Neural progenitor cell (in vitro differentiated cells): ENCODE measurements around the gene TCEA3. TPM values are rescaled to one million over a fixed set of nuclear protein-coding genes. Genes with fewer than 3 reads are reported as not detected.

Source experiments
- DNase-seq: peaks from one replicate; pipeline ENCODE4 v3.0.0-alpha.2; 2016; ENCODE audit warnings: low spot score
- H2AFZ ChIP-seq: fragments of 200-600 bp; sonication (generic); replicated peaks from 2 replicates; pipeline ENCODE4 v1.6.1; 2016; ENCODE audit warnings: antibody characterized with exemption
- H3F3A ChIP-seq: fragments of 200-600 bp; sonication (generic); 2 replicates; pipeline ENCODE4 v1.6.1; 2016; ENCODE audit warnings: antibody characterized with exemption, low read depth
- H3K27ac ChIP-seq: fragments of 200-600 bp; sonication (generic); 2 replicates; pipeline ENCODE4 v1.5.1; 2016; ENCODE audit warnings: mild to moderate bottlenecking
- H3K27me3 ChIP-seq: fragments of 200-600 bp; sonication (generic); 2 replicates; pipeline ENCODE4 v1.6.1; 2016; ENCODE audit warnings: mild to moderate bottlenecking, moderate library complexity
- H3K36me3 ChIP-seq: fragments of 200-600 bp; sonication (generic); 2 replicates; pipeline ENCODE4 v1.5.1; 2016
- H3K4me1 ChIP-seq: fragments of 200-600 bp; sonication (generic); 2 replicates; pipeline ENCODE4 v1.6.1; 2016; ENCODE audit warnings: mixed run types
- H3K4me2 ChIP-seq: fragments of 200-600 bp; sonication (generic); 2 replicates; pipeline ENCODE4 v1.6.1; 2016
- H3K4me3 ChIP-seq: fragments of 200-600 bp; sonication (generic); 2 replicates; pipeline ENCODE4 v1.5.1; 2016
- H3K79me2 ChIP-seq: fragments of 200-600 bp; sonication (generic); 2 replicates; pipeline ENCODE4 v1.6.1; 2016; ENCODE audit warnings: low read depth
- H3K9ac ChIP-seq: fragments of 200-600 bp; sonication (generic); 2 replicates; pipeline ENCODE4 v1.6.1; 2016
- H3K9me3 ChIP-seq: fragments of 200-600 bp; sonication (generic); 2 replicates; pipeline ENCODE4 v1.5.1; 2016; ENCODE audit warnings: low read depth
- H4K20me1 ChIP-seq: fragments of 200-600 bp; sonication (generic); 2 replicates; pipeline ENCODE4 v1.6.1; 2016; ENCODE audit warnings: low read depth
- H3K27ac Mint-ChIP-seq: 3 replicates; pipeline ENCODE4 v1.8.0; 2021; ENCODE audit warnings: mixed read lengths
- H3K27me3 Mint-ChIP-seq: 2 replicates; pipeline ENCODE4 v1.8.0; 2022; ENCODE audit warnings: low read depth, mild to moderate bottlenecking, inconsistent platforms, moderate library complexity, mixed read lengths; ENCODE audit not compliant: insufficient read depth
- H3K36me3 Mint-ChIP-seq: 3 replicates; pipeline ENCODE4 v1.8.0; 2021; ENCODE audit warnings: mixed read lengths
- H3K4me1 Mint-ChIP-seq: 3 replicates; pipeline ENCODE4 v1.8.0; 2021; ENCODE audit warnings: mixed read lengths
- H3K4me3 Mint-ChIP-seq: 3 replicates; pipeline ENCODE4 v1.8.0; 2021; ENCODE audit warnings: mild to moderate bottlenecking, moderate library complexity, mixed read lengths
- H3K9me3 Mint-ChIP-seq: 3 replicates; pipeline ENCODE4 v1.8.0; 2020; ENCODE audit warnings: mixed read lengths
- EZH2 ChIP-seq: fragments of 200-600 bp; sonication (generic); IDR thresholded peaks from 2 replicates; pipeline ENCODE4 v1.6.1; 2017; ENCODE audit warnings: antibody characterized with exemption, mild to moderate bottlenecking, moderate library complexity
- EZH2phosphoT487 ChIP-seq: fragments of 200-600 bp; sonication (generic); IDR thresholded peaks from 2 replicates; pipeline ENCODE4 v1.6.1; 2017; ENCODE audit warnings: antibody characterized with exemption
- total RNA-seq: library from RNA; depleted of rRNA; stranded (reverse); fragments of >200 nt; gene quantifications from 2 replicates; pipeline ENCODE4 v1.2.3, GENCODE V29; 2015; ENCODE audit warnings: low replicate concordance
- TF ChIP-seq, protein P1 (sequence below): fragments of 200-600 bp; sonication (generic); IDR thresholded peaks from 2 replicates; pipeline ENCODE4 v1.5.1; 2017; ENCODE audit warnings: antibody characterized with exemption, mild to moderate bottlenecking

The TCEA3 gene
- total RNA-seq, 1 donor from 2014 or later: 0.54 TPM

DNA sequence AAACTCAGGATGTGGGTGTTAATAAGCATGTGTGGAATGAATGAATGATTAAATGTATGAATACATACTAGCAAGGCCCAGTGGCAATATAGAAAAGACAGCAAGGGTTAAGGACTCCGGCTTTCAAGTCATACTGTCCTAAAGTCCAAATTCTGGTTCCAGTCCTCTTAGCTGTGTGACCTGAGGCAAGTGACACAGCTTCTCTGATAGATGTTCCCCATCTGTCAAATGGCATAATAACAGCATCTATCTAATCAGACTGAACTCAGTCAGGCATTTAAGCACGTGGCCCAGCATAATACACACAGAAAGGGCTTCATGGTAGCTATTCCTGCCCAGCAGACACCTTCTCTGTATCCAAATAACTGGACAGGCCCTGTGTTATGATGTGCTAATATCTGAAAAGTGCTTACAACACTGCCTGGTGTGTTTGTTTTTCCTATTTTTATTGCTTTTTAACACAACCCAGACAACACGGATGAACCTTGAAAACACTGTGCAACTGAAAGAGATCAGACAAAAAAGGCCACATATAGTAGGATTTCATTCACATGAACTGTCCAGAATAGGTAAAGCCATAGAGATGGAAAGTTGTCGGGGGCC is 47.0 kb upstream of the TCEA3 start:
- Histone ChIP-seq H3F3A (peaks cover 6% of the 10 kb centered on the region), H3K36me3 (no peaks in the 10 kb centered on the region), H4K20me1 (no peaks in the 10 kb centered on the region), H3K4me1 (peaks cover 10% of the 10 kb centered on the region), H2AFZ (no peak overlapping the region), H3K4me2 (no peak overlapping the region), H3K4me3 (no peak overlapping the region), H3K9ac (no peak overlapping the region), H3K27ac (no peak overlapping the region), H3K9me3 (no peaks in the 10 kb centered on the region), H3K27me3 (no peaks in the 10 kb centered on the region), H3K79me2 (no peaks in the 10 kb centered on the region)
- no peaks in the 10 kb centered on the region for H3K36me3 Mint-ChIP-seq
- peaks cover 30% of the 10 kb centered on the region for H3K4me1 Mint-ChIP-seq
- TF ChIP-seq EZH2 (no peak), EZH2phosphoT487 (no peak)
- TF ChIP-seq, protein P1, sequence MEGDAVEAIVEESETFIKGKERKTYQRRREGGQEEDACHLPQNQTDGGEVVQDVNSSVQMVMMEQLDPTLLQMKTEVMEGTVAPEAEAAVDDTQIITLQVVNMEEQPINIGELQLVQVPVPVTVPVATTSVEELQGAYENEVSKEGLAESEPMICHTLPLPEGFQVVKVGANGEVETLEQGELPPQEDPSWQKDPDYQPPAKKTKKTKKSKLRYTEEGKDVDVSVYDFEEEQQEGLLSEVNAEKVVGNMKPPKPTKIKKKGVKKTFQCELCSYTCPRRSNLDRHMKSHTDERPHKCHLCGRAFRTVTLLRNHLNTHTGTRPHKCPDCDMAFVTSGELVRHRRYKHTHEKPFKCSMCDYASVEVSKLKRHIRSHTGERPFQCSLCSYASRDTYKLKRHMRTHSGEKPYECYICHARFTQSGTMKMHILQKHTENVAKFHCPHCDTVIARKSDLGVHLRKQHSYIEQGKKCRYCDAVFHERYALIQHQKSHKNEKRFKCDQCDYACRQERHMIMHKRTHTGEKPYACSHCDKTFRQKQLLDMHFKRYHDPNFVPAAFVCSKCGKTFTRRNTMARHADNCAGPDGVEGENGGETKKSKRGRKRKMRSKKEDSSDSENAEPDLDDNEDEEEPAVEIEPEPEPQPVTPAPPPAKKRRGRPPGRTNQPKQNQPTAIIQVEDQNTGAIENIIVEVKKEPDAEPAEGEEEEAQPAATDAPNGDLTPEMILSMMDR: no peak
- no peak for DNase-seq
- H3K9me3 Mint-ChIP-seq: no peaks in the 10 kb centered on the region
- peaks cover 2% of the 10 kb centered on the region for H3K27me3 Mint-ChIP-seq
- H3K4me3 Mint-ChIP-seq: no peak overlapping the region
- no peak overlapping the region for H3K27ac Mint-ChIP-seq

DNA sequence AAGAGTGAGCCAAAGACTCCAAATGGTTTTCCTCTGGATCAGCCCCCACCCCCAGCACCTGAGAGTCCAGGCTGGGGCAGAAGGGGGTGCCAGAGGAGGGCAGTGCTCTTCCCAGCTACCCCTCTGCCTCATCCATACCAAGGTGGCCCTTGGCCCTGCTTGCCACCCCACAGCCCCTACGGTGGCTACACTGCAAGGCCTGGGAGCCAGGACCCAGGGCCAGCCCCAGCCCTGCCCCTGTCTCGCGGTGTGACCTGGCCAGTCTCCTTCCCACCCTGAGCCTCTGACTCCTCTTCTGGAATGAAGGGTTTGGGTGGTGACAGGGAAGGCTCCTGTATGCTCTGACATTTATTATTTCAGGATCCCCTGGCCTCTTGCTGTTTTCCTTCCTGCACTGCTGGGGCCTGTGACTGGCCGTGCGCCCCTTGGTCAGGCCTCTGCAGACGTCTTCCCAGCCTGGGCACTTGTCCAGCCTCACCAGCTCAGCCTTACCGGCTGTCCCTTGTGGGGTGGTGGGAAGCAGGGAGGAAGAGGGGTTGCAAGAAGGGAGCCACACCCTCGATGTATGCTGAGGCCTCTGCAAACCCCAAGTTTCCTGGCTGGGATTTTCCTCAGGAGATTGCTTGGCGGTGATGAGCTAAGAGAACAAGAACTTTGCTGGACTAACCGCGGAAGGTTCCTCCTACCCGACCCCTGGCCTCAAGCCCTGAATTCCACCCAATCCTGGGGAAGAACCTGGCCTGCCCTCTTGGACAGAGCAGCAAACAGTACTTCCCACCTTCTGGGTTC is 45.9 kb upstream of the TCEA3 start:
- Histone ChIP-seq H4K20me1 (no peaks in the 10 kb centered on the region), H2AFZ (no peak overlapping the region), H3K4me2 (no peak overlapping the region)

DNA sequence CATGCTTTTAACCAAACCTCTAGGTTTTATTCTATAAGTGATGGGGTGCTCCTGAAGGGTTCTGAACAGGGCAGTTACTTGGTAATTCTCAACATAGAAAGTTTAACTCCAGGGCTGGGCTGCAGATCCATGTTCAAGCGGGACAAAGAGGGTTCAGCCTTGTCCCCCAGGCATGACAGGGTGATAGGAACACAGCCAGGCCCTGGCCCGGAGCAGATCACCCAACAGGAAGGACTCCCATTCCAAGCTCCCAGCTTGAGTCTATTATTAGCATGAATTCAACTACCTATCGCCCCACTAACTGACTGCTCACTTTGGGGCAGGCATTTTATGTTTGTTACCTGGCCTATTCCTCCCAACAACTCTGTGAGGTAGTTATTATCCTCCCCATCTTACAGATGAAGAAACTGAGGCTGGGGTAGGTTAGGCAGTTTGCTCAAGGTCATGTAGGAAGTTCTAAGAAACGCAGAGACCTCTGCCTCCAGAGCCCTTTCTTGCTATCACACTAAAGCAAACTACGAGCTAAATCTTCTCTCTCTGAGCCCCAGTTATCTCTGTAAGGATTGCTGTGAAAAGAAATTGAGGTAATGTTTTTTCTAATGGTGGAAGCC is 44.9 kb upstream of the TCEA3 start:
- Histone ChIP-seq H3K9ac (no peak overlapping the region), H3F3A (peaks cover 6% of the 10 kb centered on the region), H3K9me3 (no peaks in the 10 kb centered on the region), H4K20me1 (no peaks in the 10 kb centered on the region), H3K4me1 (peaks cover 10% of the 10 kb centered on the region), H3K79me2 (no peaks in the 10 kb centered on the region), H3K4me3 (no peak overlapping the region), H3K27ac (no peak overlapping the region), H2AFZ (no peak overlapping the region), H3K27me3 (no peaks in the 10 kb centered on the region), H3K36me3 (no peaks in the 10 kb centered on the region), H3K4me2 (no peak overlapping the region)
- Mint-ChIP-seq H3K27me3 (peaks cover 2% of the 10 kb centered on the region), H3K4me1 (peaks cover 33% of the 10 kb centered on the region), H3K9me3 (no peaks in the 10 kb centered on the region), H3K4me3 (no peak overlapping the region), H3K27ac (no peak overlapping the region), H3K36me3 (no peaks in the 10 kb centered on the region)
- no peak for DNase-seq
- no peak for TF ChIP-seq EZH2
- TF ChIP-seq EZH2phosphoT487: no peak
- TF ChIP-seq, protein P1: no peak

More for the DNA sequence above, 45.9 kb upstream of the TCEA3 start:
- H3K27me3 Mint-ChIP-seq: peaks cover 2% of the 10 kb centered on the region
- H3K27ac Mint-ChIP-seq: no peak overlapping the region
- Histone ChIP-seq H3K27ac (no peak overlapping the region), H3K4me3 (no peak overlapping the region), H3F3A (peaks cover 6% of the 10 kb centered on the region), H3K9me3 (no peaks in the 10 kb centered on the region), H3K27me3 (no peaks in the 10 kb centered on the region), H3K79me2 (no peaks in the 10 kb centered on the region), H3K36me3 (no peaks in the 10 kb centered on the region), H3K9ac (no peak overlapping the region), H3K4me1 (peaks cover 10% of the 10 kb centered on the region)
- H3K4me1 Mint-ChIP-seq: peaks cover 34% of the 10 kb centered on the region
- no peaks in the 10 kb centered on the region for H3K9me3 Mint-ChIP-seq
- TF ChIP-seq EZH2: no peak
- TF ChIP-seq EZH2phosphoT487: no peak
- TF ChIP-seq, protein P1: no peak
- no peak overlapping the region for H3K4me3 Mint-ChIP-seq
- no peaks in the 10 kb centered on the region for H3K36me3 Mint-ChIP-seq
- DNase-seq: no peak
